ENCODE results near the gene ARHGAP40. TPM values are rescaled to one million over a fixed set of nuclear protein-coding genes. Genes with fewer than 3 reads are reported as not detected.

Gene ARHGAP40
- total RNA-seq, 4 donors from 2014 or later = not detected

DNA sequence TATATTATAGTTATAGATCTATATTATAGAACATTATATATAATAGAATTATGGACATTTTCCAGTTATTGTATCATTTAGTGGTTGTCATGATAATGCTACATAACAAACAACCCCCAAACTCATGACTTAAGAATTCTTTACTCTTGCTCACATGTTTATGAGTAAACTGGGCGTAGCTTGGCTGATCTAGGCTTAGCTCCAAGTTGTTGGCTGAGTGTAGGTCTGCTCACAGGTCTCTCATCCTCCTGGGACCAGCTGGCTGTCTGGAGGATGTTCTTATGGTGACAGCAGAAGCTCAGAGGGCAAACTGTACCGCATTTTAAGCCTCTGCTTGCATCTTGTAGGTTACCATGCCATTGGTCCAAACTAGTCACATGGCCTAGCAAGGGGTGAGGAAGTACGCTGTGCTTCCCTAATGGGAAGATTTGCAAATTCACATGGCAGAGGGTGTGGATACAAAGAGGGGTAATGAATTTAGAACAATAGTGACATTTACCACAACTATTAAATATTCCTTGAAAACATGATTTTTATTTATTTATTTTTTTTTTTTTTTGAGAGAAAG is 34.2 kb downstream of the ARHGAP40 start:
- TF ChIP-seq EP300 (IDR thresholded peaks at IDR 0.05) (no peak), POLR2AphosphoS5 (IDR thresholded peaks at IDR 0.05) (no peak), POLR2A (IDR thresholded peaks at IDR 0.05) (no peak)
- TF ChIP-seq, protein P1, sequence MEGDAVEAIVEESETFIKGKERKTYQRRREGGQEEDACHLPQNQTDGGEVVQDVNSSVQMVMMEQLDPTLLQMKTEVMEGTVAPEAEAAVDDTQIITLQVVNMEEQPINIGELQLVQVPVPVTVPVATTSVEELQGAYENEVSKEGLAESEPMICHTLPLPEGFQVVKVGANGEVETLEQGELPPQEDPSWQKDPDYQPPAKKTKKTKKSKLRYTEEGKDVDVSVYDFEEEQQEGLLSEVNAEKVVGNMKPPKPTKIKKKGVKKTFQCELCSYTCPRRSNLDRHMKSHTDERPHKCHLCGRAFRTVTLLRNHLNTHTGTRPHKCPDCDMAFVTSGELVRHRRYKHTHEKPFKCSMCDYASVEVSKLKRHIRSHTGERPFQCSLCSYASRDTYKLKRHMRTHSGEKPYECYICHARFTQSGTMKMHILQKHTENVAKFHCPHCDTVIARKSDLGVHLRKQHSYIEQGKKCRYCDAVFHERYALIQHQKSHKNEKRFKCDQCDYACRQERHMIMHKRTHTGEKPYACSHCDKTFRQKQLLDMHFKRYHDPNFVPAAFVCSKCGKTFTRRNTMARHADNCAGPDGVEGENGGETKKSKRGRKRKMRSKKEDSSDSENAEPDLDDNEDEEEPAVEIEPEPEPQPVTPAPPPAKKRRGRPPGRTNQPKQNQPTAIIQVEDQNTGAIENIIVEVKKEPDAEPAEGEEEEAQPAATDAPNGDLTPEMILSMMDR (IDR thresholded peaks at IDR 0.05) = no peak
- H3K9me3 ChIP-seq = no peaks in the 10 kb centered on the region
- 28 to 48% methylated on average over 3 of the region's 3 CpGs for WGBS, 2 donors (ENCODE audit: low coverage in 1 of 2)
- H3K36me3 ChIP-seq = no peaks in the 10 kb centered on the region
- no peak overlapping the region for H3K4me3 ChIP-seq
- peaks cover 50% of the 10 kb centered on the region for H3K27me3 ChIP-seq
- H3K27ac ChIP-seq = no peak overlapping the region
- no peak for ATAC-seq
- H3K4me1 ChIP-seq = no peaks in the 10 kb centered on the region

DNA sequence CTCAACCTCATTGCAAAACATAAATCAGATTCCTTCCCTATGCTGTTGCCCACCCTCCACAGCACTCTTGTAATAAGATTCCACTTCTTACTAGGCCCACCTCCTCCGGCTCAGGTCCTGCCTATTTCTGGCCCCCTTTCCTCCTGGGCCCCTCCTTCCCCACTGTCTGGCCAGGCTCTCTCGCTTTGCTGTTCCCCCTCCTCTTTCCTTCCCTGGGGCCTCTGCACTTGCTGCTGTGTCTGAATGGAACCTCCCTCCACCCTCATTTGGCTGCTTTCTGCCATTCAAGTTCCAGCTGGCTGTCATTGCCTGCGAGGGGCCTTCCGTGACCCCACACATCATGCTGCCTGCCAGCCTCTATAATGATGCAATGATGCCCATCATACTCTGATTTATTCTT is 38.9 kb downstream of the ARHGAP40 start:
- Histone ChIP-seq H3K4me1 (no peaks in the 10 kb centered on the region), H3K27me3 (peaks cover 60% of the 10 kb centered on the region), H3K4me3 (no peak overlapping the region), H3K9me3 (no peaks in the 10 kb centered on the region), H3K36me3 (no peaks in the 10 kb centered on the region), H3K27ac (no peak overlapping the region)
- WGBS, 2 donors (ENCODE audit: low coverage in 1 of 2) = 10 to 25% methylated on average over 3 to 4 of the region's 4 CpGs
- TF ChIP-seq, protein P1 (IDR thresholded peaks at IDR 0.05) = no peak
- TF ChIP-seq POLR2AphosphoS5 (IDR thresholded peaks at IDR 0.05) = no peak
- no peak for ATAC-seq

DNA sequence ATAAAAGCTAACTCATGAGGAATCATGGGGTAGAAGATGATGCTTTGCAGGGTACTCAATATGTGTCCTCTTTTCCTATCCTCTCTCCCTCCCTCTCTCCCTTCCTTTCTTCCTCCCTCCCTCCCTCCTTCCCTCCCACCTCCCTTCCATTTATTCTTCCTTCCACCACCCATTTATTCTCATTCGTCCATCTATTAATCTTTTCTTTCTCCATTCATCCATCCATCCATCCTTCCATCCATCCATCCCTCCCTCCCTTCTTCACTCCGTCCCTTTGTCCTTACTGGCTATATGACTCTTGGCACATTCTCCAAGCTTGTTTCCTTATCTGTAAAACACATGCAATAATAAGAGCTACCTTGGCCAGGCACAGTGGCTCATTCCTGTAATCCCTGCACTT is 40.9 kb downstream of the ARHGAP40 start:
- H3K4me1 ChIP-seq = peaks cover 0 to 10% (median 0%) of the 10 kb centered on the region in 3 donors
- H3K9me3 ChIP-seq = no peaks in the 10 kb centered on the region
- 84 to 92% methylated on average over 2 of the region's 2 CpGs for WGBS, 2 donors (ENCODE audit: low coverage in 1 of 2)
- H3K4me3 ChIP-seq = no peak overlapping the region
- H3K36me3 ChIP-seq = no peaks in the 10 kb centered on the region
- no peak for ATAC-seq
- peaks cover 69% of the 10 kb centered on the region for H3K27me3 ChIP-seq
- no peak overlapping the region for H3K27ac ChIP-seq
- TF ChIP-seq POLR2A (IDR thresholded peaks at IDR 0.05) = no peak
- TF ChIP-seq EP300 (IDR thresholded peaks at IDR 0.05) = no peak
- TF ChIP-seq, protein P1 (IDR thresholded peaks at IDR 0.05) = no peak
- no peak for TF ChIP-seq POLR2AphosphoS5 (IDR thresholded peaks at IDR 0.05)

DNA sequence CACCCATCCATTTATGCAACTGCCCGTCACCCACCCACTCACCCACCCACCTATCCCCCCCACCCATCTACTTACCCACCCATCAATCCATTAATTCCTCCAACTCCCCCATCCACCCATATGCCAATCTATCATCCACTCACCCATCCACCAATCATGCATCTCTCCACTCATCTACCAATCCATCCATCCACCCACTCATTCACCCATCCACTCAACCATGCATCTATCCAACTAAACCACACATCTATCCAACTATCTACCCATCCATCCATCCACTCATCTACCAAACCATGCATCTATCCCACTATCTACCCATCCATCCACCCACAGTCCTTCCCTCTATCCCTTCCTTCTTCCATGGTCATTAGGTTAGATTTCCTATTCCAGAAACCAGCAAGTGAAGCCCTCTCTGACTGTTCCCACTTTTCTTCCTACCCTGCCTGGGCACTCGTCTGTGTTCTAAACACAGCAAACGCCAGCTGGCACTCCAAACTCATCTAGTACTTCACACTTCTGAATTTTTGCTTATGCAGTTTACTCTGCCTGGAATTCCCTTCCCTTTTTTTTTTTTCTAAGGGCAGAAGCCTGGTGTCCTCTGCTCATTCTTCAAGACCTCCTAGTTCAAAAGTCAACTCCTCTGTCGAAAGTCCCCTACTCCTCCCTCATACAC is 43.1 kb downstream of the ARHGAP40 start:
- Histone ChIP-seq H3K36me3 (no peaks in the 10 kb centered on the region), H3K4me3 (no peak overlapping the region), H3K27ac (no peak overlapping the region), H3K4me1 (peaks cover 0 to 10% (median 0%) of the 10 kb centered on the region in 3 donors), H3K27me3 (peaks cover 87% of the 10 kb centered on the region), H3K9me3 (no peaks in the 10 kb centered on the region)
- no peak for ATAC-seq
- 29 to 40% methylated on average over 3 to 4 of the region's 4 CpGs for WGBS, 2 donors (ENCODE audit: low coverage in 1 of 2)
- TF ChIP-seq POLR2A (IDR thresholded peaks at IDR 0.05) (no peak), EP300 (IDR thresholded peaks at IDR 0.05) (no peak), POLR2AphosphoS5 (IDR thresholded peaks at IDR 0.05) (no peak)
- TF ChIP-seq, protein P1 (IDR thresholded peaks at IDR 0.05) = no peak

DNA sequence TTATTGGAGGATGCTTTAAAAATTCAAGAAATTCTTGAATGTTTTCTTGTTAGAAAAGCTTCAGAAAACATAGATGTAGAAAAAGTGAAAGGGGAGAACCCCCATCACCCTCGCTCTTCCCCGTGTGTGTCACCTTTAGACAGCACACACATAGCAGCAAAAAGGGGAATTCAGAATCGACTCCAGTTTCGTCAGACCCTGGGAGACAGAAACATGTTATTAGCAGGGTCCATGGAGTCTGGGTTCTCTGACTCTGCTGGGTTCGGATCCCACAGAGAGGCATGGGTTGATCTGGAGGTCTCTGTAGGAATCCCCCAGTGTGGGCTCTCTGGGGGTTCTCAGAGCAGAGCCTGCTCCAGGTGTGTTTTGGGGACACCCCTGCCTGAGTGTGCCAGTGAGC is 43.7 kb downstream of the ARHGAP40 start:
- no peak overlapping the region for H3K4me3 ChIP-seq
- no peaks in the 10 kb centered on the region for H3K9me3 ChIP-seq
- H3K4me1 ChIP-seq = peaks cover 0 to 10% (median 0%) of the 10 kb centered on the region in 3 donors
- no peak overlapping the region for H3K27ac ChIP-seq
- TF ChIP-seq POLR2AphosphoS5 (IDR thresholded peaks at IDR 0.05) = no peak
- TF ChIP-seq, protein P1 (IDR thresholded peaks at IDR 0.05) = no peak
- TF ChIP-seq POLR2A (IDR thresholded peaks at IDR 0.05) = no peak
- no peak for TF ChIP-seq EP300 (IDR thresholded peaks at IDR 0.05)
- ATAC-seq = no peak
- WGBS, 2 donors (ENCODE audit: low coverage in 1 of 2) = 31 to 40% methylated on average over 2 of the region's 5 CpGs
- H3K27me3 ChIP-seq = peaks cover 93% of the 10 kb centered on the region
- no peaks in the 10 kb centered on the region for H3K36me3 ChIP-seq
